Heart left ventricle (tissue), 13 donors: ENCODE results near the gene DNAI1.

Experiments used
- POLR2A ChIP-seq, 2 donors: fragments of 450-650 bp; IDR thresholded peaks; one replicate each; pipeline ENCODE4 v1.6.1; 2017; ENCODE audit warnings: antibody characterized with exemption in 2 of 2, mild to moderate bottlenecking in 2 of 2, moderate library complexity in 2 of 2
- TF ChIP-seq, protein P1 (sequence below), 12 donors: fragments of 200-600 bp; sonication (generic) in 4 of 12; IDR thresholded peaks; one replicate each; pipeline versions ENCODE4 v1.5.0 to v1.8.0; 2018 to 2022; ENCODE audit warnings: antibody characterized with exemption in 12 of 12, mild to moderate bottlenecking in 5 of 12
- donor health status: ischemic (EF 13 %, LVEDD 7.1; RV severe dilation, severe dysfunction).
- donor health status: DM: no; HTN: yes; CAD: no.
- donor health status: DM: no; HTN: no; CAD: no.
- donor health status: ischemic (EF 25% LVEDD 6.9; RV normal size, moderate dysfunction).
- donor health status: ischemic (EF 25% LVEDD 5.7; RV mildly dilated, moderate dysfunction).
- donor health status: ischemic (EF 35%, LVEDD 5.7; RV mildly dilated, moderate dysfunction).
- donor health status: nonischemic (EF 11% LVEDD 7.7; RV severe dilation, severe dysfunction).
- donor health status: DM: yes; HTN: yes; CAD: no.
- donor health status: PGD.
- donor health status: ischemic (EF 29% LVEDD 5.4; RV normal size, mild dysfunction).
- donor health status: nonischemic (EF 23%, LVEDD 6.1; RV moderate dilation, normal function).

DNA sequence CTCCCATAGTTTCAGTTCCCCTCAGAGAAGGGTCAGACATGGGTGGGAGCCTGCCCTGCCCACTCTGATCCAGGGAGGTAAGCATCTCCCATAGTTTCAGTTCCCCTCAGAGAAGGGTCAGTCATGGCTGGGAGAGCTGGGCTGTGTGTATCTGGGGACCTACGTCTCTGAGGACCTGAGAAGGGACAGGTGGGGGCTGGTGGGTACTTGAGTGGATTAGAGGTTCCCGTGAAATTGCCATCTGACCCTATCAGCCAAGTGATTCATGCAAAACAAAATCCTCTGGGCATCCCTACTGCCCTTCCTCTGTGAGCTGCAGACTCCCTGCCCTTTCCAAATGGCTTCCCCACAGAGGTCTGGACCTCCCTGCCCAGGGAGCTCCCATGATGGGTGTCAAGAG, 60.3 kb downstream of the DNAI1 start:
- TF ChIP-seq, protein P1, sequence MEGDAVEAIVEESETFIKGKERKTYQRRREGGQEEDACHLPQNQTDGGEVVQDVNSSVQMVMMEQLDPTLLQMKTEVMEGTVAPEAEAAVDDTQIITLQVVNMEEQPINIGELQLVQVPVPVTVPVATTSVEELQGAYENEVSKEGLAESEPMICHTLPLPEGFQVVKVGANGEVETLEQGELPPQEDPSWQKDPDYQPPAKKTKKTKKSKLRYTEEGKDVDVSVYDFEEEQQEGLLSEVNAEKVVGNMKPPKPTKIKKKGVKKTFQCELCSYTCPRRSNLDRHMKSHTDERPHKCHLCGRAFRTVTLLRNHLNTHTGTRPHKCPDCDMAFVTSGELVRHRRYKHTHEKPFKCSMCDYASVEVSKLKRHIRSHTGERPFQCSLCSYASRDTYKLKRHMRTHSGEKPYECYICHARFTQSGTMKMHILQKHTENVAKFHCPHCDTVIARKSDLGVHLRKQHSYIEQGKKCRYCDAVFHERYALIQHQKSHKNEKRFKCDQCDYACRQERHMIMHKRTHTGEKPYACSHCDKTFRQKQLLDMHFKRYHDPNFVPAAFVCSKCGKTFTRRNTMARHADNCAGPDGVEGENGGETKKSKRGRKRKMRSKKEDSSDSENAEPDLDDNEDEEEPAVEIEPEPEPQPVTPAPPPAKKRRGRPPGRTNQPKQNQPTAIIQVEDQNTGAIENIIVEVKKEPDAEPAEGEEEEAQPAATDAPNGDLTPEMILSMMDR (IDR thresholded peaks at IDR 0.05): no peak
- no peak for TF ChIP-seq POLR2A (IDR thresholded peaks at IDR 0.05)
